Measurements from ENCODE around the gene NBPF12.
"Not testable (repeated sequence)": the region's sequence is repeated elsewhere in the genome, so short reads cannot be mapped to it uniquely, and the experiment has no call there.

The NBPF12 gene

DNA sequence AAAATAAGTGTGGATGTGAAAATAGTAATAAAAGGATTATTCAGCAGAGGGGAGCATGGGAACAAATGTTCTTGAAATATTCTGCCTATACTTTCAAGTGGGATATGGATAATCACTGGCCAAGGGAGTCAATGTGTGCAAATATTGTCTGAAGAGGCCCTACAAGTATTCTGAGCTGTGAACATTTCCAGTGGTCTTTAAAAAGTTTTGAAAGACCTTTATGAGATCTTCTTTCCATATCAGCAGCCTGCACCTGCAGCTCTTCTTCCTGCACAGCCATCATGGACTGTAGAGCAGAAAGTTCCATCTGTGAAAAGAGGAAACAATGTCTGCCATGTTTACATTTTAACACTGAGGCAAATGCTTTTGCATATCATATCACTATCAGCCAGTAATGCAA is 106.4 kb downstream of the NBPF12 start:
- H3K27ac Mint-ChIP-seq: peak overlapping the region; percentile 20
- not testable (repeated sequence) for ATAC-seq (replicated peaks); H3K4me3 Mint-ChIP-seq; H3K9me3 Mint-ChIP-seq; H3K27me3 Mint-ChIP-seq; DNase-seq; H3K36me3 Mint-ChIP-seq
- peaks cover 35 to 51% of the 10 kb centered on the region in 2 donors for H3K4me1 Mint-ChIP-seq

Data from stimulated activated naive B cell treated with anti-CD40 and anti-IgM and Interleukin-4, amounts not matched to agents 10 μg/mL and 1 μg/mL and 100 μg/mL, for 72 hours (primary cell).